GM21381 (cell line): ENCODE data around the gene ANAPC4.

Source experiments
- ATAC-seq: cut with Tn5 transposase; IDR thresholded peaks from one replicate; pipeline ENCODE4 v1.9.1; 2021; ENCODE audit warnings: mild to moderate bottlenecking, moderate library complexity; ENCODE audit not compliant: unreplicated experiment

The ANAPC4 gene

DNA sequence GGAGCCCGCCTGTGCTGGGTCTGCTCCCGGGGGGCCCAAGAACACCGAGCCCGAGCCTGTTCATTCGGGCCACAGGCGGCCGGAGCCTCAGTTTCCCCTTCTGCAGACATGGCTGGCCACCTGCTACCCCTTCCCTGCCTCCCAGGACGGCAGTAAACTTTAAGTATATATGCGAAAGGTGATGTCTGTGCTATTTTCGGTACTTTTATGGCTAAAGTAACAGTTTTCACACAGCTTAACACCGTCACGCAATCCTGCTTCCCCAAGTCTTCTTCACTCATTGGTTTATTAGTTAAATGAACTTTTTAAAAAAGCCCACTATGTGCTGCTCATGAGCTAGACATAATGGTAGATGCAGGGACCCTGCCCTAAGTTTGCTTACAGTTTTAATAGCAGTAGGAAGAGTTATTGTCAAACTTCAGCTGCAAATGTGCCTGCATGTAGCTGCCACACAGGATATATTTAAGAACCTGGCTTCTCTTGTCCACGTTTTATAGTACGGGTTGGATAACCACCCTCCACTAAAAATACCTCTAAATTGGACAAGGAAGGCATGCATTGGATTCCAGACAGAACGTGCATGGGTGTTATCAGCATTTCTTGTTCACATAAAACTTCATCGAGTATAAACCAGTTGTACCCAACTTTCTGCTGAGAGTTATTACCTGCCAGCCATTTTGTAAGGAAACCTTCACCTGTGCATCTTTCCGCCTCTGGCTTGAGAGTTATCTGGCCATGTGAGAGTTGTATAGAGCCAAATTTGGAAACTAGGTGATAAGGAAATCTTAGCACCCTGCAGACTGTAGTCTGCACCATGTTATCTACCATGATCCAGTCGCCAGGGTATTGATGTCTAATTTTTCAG lies 741 bp downstream of the ANAPC4 start:
- ATAC-seq = no peak

DNA sequence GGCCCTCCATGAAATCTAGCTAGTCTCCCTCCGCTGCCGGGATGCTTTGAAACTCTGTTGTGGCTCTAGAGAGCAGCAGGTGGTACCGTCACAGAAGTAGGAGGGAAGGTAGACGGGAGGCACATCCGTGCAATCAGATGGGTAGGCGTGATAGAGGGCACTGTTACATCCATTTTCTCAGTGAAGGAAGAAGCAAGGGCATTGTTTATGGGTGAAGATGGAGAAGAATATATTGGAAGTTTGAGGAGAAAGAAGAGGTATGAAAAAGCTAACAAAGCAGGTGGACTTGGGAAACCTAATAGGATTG lies 1.3 kb downstream of the ANAPC4 start:
- ATAC-seq = no peak

DNA sequence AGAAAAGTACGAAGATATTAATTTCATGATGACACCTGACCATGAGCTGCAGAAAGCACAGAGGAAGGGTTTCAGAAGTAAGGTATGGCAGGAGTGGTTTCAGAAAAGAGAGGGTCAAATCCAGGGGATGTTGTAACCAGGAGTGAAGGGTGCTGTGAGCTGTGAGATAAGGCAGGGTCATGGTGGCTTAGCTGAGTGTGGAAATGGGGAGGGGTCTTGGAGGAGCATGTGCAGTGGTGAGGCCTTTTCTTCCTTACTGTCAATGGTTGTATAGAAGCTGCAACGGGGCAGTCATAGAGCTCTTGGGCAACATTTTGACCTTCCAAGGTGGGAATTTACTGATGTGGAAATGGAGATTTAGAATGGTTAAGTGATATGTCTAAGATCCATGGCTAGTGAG lies 2.5 kb downstream of the ANAPC4 start:
- ATAC-seq = no peak

DNA sequence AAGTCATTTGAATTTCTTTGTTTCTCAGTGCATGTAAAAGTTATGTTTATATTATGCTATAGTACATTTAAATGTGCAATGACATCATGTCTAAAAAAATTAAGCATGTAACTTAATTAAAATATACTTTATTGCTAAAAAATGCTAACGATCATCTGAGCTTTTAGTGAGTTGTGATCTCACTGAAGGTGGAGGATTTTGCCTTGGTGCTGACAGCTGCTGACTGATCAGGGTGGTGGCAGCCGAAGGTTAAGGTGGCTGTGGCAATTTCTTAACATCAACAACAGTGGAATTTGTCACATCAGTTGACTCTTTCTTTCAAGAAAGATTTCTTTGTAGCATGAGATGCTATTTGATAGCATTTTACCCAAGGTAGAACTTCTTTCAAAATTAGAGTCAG lies 6.6 kb downstream of the ANAPC4 start:
- no peak for ATAC-seq

DNA sequence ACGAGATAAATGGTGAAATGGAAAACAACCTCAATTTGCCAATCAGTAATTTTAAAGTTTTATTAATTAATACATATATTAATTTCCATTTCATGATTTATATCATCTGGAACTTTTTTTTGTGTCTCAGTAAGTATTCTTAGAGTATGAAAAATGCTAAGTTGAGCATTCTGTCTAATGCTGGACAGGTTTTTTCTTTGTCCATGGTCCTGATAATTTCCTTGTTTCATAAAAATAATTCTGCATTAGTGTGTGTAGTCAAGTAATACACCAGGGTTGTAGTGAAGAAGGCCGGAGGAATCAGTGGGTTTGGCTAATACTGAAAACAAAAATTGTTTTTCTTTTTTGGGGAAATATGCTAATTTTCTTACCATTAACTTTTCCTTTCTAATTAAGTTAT lies 9.9 kb downstream of the ANAPC4 start:
- no peak for ATAC-seq

DNA sequence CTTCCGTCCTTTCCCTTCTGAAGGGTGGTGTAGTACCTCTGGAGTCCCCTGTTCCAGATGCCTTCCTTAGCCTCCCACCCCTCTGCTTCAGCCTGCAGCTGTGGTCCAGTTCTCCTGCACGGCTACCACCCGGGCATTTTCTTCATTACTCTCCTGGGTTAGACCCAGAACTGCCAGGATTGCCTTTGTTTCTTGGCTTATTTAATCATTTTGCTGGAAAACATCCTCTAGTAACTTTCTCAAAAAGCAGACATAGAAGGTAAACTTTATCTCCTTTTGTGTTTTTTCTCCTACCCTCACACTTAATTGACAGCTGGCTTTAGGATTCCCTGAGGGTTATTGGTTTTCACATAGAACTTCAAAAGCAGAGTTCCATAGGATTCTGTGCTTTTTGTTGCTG lies 20.2 kb downstream of the ANAPC4 start:
- no peak for ATAC-seq

DNA sequence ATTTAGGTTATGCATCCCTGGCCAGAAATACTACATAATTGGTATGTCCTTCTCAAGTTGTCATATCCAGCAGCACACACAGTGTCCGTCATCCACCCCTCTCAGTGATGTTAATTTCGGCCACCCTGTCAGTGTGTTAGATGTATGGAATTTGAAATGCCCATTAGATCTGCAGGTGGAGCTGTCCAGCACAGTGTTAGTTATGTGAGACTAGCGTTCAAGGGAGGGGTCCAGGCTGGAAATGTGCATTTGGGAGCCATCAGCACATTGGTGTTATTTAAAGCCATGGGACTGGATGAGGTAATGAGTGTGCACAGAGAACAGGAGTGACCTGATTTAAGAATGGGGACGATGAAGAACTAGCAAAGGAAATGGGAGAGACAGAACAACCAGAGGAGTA lies 22.4 kb downstream of the ANAPC4 start:
- ATAC-seq = no peak

DNA sequence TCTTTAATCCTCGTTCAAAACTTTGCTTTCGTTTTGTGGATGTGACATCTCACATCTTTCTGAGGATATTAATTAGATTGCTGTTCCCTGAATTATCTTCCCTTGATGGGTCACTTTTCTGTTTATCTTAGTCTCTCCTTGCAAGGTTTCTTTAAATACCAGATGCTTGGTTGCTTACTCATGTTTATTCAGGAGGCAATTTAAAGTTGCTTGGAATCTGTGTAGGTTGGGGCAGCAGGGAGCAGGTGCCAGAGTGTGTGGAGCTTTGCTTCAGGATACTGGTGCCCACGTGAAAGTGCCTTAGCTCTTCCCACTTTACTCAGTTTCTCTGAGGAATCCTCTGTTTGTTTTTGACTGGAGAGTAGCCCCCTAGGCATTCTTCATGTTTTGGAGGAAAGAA lies 24.0 kb downstream of the ANAPC4 start:
- ATAC-seq = no peak

DNA sequence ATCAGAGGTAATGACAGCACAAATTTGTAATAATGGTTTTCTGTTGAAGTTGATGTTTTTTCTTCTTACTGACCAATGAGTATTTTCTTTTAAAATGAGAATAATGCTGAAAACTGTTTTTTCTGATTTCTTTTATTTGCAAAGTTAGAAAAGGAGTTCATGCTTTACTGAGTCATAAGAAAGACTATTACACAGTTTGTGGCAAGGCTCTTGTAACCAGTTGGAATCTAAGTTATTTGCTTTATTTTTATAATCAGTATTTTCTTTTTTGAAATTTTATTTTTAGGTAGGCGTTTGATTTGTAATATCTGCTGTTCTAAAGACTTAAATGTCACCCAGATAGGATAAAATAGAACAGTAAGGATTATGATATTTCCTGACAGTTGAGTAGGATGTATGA lies 25.5 kb downstream of the ANAPC4 start:
- ATAC-seq = no peak

DNA sequence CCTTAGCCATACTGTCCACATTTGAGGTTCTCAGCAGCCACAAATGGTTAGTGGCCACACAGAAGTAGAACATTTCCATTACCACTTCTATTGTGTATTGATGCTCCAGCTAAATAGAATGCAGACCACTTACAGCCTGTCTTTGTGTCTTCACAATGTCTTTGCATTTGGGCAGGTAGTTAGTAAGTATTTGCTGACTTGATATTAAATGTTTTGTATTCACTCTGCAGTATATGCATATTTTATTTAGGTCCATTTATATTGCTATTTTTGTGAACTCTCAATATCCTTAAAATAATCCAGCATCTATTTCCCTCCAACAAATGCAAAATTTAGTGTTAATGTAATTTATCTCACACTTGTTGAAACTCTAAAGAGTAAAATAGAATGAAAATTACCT lies 26.6 kb downstream of the ANAPC4 start:
- ATAC-seq = no peak

DNA sequence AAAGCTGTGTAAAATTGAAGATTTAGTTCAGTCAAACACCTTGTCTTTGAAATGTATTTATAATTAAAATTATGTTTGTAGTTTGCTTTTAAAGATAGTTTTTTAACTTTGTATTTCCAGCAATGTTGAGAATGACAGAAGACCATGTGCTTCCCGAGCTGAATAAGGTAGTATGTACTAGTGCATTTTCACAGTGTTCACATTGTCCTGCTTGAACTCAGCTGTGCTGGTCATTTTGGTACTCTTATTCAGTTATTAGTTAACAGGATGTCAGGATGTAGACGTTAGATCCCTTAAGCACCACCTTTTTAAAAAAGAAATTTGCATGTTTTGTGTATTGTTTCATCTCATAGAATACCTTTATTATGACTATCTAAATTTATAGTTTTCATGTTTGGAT lies 28.4 kb downstream of the ANAPC4 start:
- no peak for ATAC-seq

DNA sequence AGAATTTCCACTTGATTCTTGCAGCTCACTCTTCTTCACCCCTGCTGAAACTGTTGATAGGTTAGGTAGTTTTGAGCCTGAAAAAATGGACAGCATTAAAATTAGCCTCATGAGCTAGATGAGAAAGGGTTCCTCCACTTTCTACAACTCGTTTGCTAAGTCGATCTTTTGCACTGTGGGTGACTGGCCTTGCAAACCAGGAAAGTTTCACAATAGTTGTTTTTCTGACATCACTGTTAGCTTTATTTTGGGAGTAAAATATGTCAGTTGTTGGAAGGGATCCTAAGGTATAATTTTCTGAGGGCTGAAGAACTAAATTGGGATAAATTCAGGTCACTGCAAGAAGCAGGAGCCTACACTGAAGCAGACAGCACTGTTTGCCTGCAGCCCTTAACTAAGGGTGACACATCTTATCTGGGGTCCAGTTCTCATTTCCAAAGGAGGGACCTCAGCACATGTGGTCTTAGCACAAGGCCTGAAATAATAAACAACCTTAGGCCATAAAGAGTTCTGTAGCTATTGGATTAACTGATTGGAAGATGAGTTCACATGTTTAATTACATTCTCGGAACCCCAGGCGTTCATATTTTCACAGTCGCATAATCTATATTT lies 29.1 kb downstream of the ANAPC4 start:
- no peak for ATAC-seq

DNA sequence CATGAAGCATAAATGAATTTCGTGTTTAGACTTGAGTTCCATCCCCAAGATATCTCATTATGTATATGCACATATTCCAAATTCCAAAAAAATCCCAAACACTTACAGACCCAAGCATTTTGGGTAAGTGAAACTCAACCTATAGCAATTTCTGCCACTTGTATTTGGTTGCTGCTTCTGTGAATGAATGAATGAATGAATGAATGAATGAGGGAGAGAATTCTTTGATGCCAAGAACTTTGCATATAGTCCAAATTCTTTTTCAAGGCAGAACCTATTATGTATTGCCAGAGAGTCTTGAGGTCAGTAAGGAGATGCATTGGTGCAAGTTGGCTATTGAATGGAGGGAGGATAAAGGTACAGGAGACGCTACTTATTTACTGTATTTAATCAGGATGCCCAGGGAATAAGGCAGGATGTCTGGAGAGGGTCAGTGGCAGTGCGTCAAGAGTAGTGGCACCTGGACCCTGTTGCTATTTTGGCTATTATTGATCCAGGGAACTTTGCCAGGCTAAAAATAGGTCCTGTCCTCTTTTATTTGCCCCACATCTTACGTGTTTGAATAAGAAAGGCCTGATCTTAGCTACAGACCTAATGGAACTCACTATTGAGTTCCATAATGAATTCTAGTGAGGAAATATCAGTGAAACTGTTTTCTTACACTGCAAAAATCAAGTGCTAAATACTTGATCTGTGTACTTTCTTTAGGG lies 33.9 kb downstream of the ANAPC4 start:
- ATAC-seq = no peak

DNA sequence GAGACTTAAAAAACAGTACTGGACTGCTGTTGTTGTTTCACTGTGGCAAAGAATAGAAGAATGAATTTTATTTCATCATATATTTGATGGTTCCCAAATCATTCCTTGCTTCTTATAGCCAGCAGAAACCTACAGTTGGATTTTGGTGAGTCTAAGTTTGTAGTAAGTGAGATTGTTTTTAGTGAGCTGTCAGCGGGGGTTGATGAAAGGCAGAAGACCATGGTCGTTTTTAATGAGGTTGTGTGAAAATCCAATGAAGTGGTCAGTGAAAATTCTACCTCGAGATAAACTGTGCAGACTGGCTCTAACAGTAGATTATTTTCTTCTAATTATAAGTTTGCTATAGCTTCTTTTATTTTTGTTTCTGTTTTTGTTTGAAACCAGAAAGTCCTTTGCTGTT lies 36.2 kb downstream of the ANAPC4 start:
- no peak for ATAC-seq

DNA sequence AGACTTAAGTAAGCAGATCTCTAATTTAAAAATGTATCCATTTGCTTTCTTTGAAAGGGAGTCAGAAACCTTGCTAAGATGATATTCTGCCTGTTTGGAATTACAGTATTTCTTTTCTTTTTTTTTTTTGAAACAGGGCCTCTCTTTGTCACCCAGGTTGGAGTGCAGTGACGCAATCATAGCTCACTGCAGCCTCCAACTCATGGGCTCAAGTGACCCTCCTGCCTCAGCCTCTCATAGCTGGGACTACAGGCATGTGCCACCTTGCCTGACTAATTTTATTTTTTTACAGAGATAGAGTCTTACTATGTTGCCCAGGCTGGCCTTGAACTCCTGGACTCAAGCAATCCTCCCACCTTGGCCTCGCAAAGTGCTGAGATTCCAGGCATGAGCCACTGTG lies 40.0 kb downstream of the ANAPC4 start:
- ATAC-seq = no peak

DNA sequence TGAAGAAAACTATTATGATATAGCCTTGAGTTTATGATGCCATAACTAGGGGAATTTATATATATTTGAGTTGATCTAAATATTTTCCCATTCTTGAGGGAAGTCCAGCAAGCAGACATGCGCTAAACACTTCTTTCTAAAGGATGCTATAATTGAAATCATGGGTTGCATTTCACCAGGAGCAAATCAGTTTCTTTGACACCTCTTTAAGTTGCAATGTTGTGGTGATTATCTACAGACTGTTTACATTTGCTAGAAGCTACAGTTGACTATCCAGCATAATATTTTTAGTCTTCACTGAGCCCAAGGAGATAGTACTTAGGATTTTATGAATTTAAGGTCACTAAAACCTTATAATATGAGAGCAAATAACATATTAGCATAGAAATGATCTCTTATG lies 43.9 kb downstream of the ANAPC4 start:
- no peak for ATAC-seq

DNA sequence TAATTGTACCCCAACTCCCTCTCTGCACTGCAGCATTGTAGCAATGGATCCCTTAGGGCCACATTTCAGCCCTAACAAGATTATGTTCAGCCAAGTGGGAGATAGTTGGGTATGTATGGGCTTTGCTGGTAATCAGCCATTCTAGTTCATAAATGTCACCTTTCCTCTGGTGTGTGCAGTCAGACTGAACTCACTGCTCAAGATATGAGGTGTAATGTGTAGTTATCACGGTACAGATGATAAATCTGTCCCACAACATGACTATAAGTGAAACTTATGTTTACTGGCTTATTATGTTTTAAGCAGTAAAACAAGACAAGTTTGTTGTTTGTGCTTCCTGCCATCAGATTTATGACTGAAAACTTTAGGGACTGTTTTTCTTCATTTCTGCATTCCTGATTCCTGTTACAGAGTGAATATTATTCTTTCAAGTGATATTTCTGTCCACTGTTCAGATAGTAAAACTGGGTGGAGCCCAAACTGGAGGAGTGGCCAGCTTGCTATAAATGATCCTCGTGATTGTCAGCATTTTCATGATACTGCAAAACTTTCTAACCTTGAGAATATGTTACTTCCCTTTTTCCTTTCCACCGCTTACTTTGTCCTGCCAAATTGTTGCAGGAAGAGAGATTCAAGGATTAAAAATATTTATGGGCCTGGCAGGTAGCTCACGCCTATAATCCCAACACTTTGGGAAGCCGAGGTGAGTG lies 44.9 kb downstream of the ANAPC4 start:
- no peak for ATAC-seq

DNA sequence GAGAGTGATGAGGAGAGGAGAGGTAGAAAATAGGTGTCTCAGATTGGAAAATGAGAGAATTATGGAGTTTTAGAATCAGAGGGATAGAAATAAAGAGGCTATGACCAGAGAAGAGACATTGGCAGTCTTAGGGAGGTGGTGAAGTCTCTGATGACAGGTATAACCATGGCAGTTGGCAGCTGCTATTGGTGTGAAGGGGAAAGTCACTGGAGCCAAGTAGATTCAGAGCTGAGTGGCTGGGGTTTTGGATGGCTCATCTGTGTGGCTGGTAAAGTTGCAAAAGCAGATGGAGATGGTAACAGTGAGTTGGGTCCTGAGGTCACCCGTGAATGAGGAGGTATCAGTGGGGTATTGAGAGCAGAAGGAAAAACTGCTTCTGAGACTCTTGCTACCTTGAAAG lies 46.5 kb downstream of the ANAPC4 start:
- ATAC-seq = no peak

DNA sequence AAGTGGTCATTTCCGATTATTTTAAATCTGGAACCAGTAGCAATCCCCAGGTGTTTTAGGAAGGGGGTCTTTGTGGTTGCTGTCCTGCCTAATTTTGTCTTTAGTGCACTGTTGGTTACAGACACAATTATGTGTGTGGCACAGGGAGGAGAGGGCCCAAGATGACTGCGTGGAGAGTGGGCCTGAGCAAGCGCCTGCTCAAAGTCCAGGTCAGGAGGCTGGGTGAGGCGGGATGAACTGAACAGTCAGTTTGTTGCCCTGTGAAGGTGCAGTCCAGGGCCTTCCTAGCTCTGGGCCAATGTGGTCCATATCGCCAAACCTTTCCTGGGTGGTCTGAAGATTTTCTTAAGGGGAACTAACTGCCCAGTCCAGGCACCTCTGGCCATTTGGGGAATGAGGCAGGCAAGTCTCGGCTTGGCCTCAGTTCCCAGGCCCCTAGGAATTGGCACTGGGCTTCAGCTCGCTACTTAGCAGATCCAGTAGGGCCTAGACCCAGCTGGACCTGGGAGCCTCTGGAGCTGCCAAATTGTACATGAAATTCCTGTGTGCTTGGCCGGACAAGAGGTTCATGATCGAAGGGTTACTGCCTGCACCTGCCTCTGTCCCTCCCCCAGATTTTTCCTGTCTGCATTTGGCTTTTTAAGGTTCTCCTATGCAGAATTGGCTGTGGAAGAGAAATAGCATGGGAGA lies 47.6 kb downstream of the ANAPC4 start:
- no peak for ATAC-seq

DNA sequence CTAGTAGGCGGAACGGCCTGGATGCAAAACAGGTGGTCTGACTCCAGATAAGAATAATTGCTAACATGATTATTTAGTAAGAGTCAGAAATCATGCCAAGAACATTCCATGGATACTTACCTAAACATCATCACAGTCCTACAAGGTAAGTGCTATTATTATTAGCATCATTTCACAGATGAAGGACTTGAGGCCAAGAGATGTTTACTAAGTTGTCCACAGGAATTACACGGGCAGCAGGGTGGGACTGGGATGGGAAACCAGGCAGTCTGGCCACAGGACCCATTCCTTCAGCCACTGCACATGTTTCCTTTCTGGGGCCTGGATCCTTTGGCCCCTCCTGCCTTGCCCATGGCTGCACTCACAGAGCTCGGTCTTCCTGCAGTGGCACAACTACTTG lies 48.3 kb downstream of the ANAPC4 start:
- no peak for ATAC-seq

DNA sequence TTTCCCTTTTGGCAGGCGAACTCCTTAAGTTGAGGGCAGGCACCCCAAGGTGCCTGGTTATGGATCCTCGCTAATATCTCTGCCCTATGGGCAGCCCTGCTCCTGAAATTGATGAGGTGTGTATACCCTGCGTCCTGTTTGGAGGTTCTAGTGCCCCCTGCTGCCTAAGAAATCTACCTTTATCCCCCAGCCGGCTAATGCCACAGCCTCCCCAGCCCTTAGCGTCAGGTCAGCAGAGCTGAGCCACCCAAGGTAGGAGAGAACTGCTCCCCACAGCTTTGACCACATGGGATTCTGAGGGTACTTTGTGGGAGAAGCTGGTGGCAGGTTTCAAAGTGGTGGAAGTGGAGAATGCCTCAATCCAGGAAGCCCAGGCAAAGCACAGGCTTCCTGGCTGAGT lies 50.8 kb downstream of the ANAPC4 start:
- no peak for ATAC-seq
